ENCODE results near the gene BCL7C. TPM values are rescaled to one million over a fixed set of nuclear protein-coding genes. Genes with fewer than 3 reads are reported as not detected.

The BCL7C gene
- total RNA-seq, 4 donors from 2014 or later = 15.3 to 34.9 (median 24.3) TPM

DNA sequence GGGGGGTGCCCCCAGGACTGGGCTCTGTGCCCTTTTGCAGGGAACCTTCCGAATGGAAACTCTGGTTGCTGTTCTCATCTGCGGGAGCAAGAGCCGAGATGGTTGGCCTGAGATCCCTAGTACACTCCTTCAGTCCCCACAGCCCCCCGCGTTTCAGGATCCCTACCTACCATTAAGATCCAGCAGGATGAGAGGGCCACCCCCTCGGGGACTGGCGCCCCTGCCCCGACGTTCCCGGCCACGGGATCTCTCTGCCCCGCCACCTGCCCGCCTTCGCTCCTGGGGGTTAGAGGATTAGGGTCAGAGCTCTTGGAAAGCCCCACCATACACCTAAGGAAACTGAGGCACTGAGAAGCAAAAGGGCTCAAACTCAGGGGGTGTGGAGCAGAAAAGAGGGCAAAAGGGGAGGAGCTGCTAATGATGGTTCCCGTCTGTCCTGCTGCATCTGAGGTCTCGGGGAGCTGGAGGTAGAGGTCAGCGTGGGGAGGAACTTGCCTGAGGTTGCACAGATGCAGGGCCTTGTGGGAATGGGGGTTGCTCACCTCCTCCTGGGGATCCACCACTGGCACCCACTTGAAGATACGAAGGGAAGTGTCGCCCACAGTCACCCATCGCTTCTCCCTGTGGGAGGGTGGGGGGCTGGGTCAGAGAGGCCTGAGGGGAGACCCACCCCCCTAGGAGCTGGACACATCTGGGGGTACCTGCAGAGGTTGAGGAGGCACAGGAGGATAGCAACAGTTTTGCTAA is 1.0 kb downstream of the BCL7C start:
- TF ChIP-seq, protein P1, sequence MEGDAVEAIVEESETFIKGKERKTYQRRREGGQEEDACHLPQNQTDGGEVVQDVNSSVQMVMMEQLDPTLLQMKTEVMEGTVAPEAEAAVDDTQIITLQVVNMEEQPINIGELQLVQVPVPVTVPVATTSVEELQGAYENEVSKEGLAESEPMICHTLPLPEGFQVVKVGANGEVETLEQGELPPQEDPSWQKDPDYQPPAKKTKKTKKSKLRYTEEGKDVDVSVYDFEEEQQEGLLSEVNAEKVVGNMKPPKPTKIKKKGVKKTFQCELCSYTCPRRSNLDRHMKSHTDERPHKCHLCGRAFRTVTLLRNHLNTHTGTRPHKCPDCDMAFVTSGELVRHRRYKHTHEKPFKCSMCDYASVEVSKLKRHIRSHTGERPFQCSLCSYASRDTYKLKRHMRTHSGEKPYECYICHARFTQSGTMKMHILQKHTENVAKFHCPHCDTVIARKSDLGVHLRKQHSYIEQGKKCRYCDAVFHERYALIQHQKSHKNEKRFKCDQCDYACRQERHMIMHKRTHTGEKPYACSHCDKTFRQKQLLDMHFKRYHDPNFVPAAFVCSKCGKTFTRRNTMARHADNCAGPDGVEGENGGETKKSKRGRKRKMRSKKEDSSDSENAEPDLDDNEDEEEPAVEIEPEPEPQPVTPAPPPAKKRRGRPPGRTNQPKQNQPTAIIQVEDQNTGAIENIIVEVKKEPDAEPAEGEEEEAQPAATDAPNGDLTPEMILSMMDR (IDR thresholded peaks at IDR 0.05; ENCODE audit: low read depth) = no peak

GRCh38 chr16:30889721-30890120 is 4.2 kb downstream of the BCL7C start:
- TF ChIP-seq, protein P1 (IDR thresholded peaks at IDR 0.05; ENCODE audit: low read depth) = no peak

GRCh38 chr16:30888856-30889499 is 4.9 kb downstream of the BCL7C start:
- TF ChIP-seq, protein P1 (IDR thresholded peaks at IDR 0.05; ENCODE audit: low read depth) = no peak

GRCh38 chr16:30887927-30888326 is 6.0 kb downstream of the BCL7C start:
- TF ChIP-seq, protein P1 (IDR thresholded peaks at IDR 0.05; ENCODE audit: low read depth) = no peak

- TF ChIP-seq, protein P1 (IDR thresholded peaks at IDR 0.05; ENCODE audit: low read depth) = no peak
These were observed 7.7 kb downstream of the BCL7C start for GRCh38 chr16:30886145-30886544.

- TF ChIP-seq, protein P1 (IDR thresholded peaks at IDR 0.05; ENCODE audit: low read depth) = no peak
These were observed 8.7 kb downstream of the BCL7C start for GRCh38 chr16:30885196-30885595.

DNA sequence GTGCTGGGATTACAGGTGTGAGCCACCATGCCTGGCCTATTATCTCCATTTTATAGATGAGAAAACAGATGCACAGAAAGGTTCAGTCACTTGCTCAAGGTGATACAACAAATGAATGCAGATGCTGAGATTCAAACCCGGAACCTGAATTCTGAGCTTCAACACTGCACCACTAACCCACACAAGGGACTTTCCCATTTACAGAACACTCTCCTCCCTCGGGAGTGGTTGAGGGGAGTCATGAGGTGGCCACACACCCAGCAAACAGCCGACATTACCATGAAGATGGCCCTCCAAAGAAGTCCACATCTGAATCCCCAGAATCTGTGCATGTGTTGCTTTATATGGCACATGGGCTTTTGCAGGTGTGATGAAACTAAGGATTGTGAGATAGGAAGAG is 9.1 kb downstream of the BCL7C start:
- TF ChIP-seq, protein P1 (IDR thresholded peaks at IDR 0.05; ENCODE audit: low read depth) = no peak
